ENCODE results near the gene CAMK2G. TPM values are rescaled to one million over a fixed set of nuclear protein-coding genes. Genes with fewer than 3 reads are reported as not detected.
A peak's percentile ranks its signal among the peaks of the same experiment; 100 is the strongest.

Gene CAMK2G
- total and polyA plus RNA-seq, 7 donors, result 14.4 to 221 (median 153) TPM

DNA sequence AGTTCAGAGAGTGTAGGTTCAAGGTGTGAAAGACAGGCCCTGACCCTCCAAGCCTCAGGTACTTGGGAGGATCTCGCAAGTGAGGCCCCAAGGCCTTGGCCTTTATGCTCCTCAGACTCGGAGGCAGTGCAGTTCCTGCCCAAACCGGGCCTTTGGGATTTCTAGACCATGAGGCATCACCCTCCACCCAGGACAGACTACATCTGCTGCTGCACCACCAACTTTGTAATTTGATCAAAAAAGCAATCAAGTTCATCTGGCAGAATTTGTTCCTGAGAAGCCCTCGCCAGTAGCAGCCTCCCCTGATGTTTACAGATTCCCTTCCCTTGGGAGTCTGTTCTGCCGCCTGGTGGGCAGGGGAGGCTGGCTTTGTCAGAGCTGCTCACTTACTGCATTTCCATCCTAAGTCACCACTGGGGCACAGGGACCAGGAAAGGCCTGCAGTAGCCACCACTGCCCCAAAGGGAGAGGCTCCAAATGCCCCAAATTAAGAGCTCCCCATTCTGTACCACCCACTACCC is 2.1 kb downstream of the CAMK2G start:
- peak overlapping the region; percentile 89 to 99 (median 94) for H3K4me3 ChIP-seq
- intact Hi-C loops (cut with DNase I), result no loop called here
- peaks cover 0 to 80% (median 69%) of the 10 kb centered on the region in 4 donors for H3K4me1 ChIP-seq
- WGBS, 2 donors, result 18 to 57% methylated on average over 5 of the region's 5 CpGs
- peaks cover 0 to 32% (median 5%) of the 10 kb centered on the region in 4 donors for H3K36me3 ChIP-seq
- DNase-seq, result peak; percentile 80
- peak overlapping the region; percentile 84 to 94 (median 92) for H3K27ac ChIP-seq
- H3K9me3 ChIP-seq, result no peaks in the 10 kb centered on the region
- no peak for TF ChIP-seq POLR2A (IDR thresholded peaks at IDR 0.05)
- TF ChIP-seq, protein P1, sequence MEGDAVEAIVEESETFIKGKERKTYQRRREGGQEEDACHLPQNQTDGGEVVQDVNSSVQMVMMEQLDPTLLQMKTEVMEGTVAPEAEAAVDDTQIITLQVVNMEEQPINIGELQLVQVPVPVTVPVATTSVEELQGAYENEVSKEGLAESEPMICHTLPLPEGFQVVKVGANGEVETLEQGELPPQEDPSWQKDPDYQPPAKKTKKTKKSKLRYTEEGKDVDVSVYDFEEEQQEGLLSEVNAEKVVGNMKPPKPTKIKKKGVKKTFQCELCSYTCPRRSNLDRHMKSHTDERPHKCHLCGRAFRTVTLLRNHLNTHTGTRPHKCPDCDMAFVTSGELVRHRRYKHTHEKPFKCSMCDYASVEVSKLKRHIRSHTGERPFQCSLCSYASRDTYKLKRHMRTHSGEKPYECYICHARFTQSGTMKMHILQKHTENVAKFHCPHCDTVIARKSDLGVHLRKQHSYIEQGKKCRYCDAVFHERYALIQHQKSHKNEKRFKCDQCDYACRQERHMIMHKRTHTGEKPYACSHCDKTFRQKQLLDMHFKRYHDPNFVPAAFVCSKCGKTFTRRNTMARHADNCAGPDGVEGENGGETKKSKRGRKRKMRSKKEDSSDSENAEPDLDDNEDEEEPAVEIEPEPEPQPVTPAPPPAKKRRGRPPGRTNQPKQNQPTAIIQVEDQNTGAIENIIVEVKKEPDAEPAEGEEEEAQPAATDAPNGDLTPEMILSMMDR (IDR thresholded peaks at IDR 0.05), result peak; percentile 44 to 73 (median 52)
- no peak for TF ChIP-seq EP300 (IDR thresholded peaks at IDR 0.05)
- TF ChIP-seq POLR2AphosphoS5 (IDR thresholded peaks at IDR 0.05), result peak in 2 of 4 donors; percentile 41 to 45
- H3K27me3 ChIP-seq, result no peaks in the 10 kb centered on the region

DNA sequence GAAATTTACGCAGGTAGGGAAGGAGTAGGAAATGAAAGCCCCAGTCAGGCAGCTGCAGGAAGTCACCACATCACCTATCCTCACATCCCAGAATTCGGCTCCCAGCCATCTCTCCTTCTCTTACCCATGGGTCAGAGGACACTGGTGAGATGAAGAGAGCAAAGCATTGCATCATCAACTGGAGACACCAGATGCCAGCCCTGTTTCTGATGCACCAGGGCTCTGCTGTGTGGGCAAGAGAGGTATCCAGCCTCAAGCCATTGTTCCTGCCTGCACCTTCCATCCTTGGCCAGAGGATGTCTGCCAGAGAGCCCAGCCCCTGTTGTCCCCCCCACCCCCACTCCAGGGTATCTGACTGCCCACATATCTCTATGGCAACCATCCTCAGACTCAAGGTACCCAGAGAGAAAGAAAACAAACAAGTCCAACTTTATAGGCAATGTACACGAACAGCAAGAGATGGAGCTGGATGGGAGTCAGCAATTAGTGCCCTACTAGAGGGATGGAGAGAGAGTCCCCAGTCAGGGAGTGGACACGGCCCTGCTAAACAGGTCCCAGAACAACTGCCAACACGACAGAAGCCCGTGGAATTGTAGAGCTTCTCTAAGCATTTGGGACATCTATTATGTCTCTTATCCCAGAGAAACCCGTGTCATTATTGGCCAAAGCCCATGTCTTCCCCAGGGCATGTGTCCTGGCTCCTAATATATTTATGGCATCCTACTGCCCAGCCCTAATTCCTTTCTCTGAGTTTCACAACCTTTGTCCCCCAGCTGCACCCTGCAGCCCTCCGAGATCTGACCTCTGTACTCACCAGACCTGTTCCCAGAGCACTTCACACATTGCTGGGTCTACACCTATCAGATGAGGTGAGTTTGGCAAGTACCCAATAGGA is 2.8 kb downstream of the CAMK2G start:
- intact Hi-C loops (cut with DNase I), result no loop called here
- peak overlapping the region in 3 of 4 donors; percentile 92 to 99 (median 97) for H3K4me3 ChIP-seq
- peaks cover 0 to 80% (median 76%) of the 10 kb centered on the region in 4 donors for H3K4me1 ChIP-seq
- WGBS, 2 donors, result 31 to 72% methylated on average over 8 of the region's 8 CpGs
- no peak for DNase-seq
- no peaks in the 10 kb centered on the region for H3K27me3 ChIP-seq
- H3K36me3 ChIP-seq, result peaks cover 0 to 32% (median 5%) of the 10 kb centered on the region in 4 donors
- no peak for TF ChIP-seq POLR2A (IDR thresholded peaks at IDR 0.05)
- TF ChIP-seq, protein P1 (IDR thresholded peaks at IDR 0.05), result no peak
- no peak for TF ChIP-seq POLR2AphosphoS5 (IDR thresholded peaks at IDR 0.05)
- no peak for TF ChIP-seq EP300 (IDR thresholded peaks at IDR 0.05)
- H3K27ac ChIP-seq, result peak overlapping the region; percentile 84 to 94 (median 92)
- H3K9me3 ChIP-seq, result no peaks in the 10 kb centered on the region

DNA sequence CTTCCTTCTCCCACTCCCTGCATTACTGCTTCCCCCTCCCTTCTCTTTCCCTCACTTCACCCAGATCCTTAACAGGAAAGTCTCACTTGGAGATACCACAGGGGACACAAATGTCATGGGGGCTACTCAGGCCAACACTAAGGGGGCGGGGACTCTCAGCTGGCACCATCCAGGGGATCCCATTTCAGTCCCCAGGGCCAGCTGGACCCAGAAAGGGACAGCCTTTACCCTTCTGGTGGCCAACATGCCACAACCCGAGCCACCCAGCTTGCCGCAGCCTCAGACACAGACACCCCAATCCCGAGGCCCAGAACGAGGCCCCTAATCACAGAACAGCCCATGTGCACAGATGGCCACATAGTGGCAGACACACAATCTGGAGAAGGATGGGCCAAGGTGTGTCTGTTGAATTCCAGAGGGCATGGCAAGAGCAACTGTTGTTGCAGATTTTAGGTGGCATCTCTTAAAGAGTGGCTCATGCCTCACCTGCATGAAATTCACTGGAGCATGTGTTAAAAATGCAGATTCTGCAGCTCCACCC is 5.6 kb downstream of the CAMK2G start:
- no peak for DNase-seq
- Histone ChIP-seq H3K27me3 (no peaks in the 10 kb centered on the region), H3K9me3 (no peaks in the 10 kb centered on the region), H3K27ac (peak overlapping the region; percentile 84 to 94 (median 92)), H3K36me3 (peaks cover 0 to 47% (median 14%) of the 10 kb centered on the region in 4 donors), H3K4me1 (peaks cover 0 to 96% (median 95%) of the 10 kb centered on the region in 4 donors), H3K4me3 (no peak overlapping the region)
- intact Hi-C loops (cut with DNase I), result no loop called here
- WGBS, 2 donors, result 90 to 92% methylated on average over 5 of the region's 5 CpGs
- TF ChIP-seq POLR2AphosphoS5 (IDR thresholded peaks at IDR 0.05) (no peak), POLR2A (IDR thresholded peaks at IDR 0.05) (no peak), EP300 (IDR thresholded peaks at IDR 0.05) (no peak)
- TF ChIP-seq, protein P1 (IDR thresholded peaks at IDR 0.05), result no peak

DNA sequence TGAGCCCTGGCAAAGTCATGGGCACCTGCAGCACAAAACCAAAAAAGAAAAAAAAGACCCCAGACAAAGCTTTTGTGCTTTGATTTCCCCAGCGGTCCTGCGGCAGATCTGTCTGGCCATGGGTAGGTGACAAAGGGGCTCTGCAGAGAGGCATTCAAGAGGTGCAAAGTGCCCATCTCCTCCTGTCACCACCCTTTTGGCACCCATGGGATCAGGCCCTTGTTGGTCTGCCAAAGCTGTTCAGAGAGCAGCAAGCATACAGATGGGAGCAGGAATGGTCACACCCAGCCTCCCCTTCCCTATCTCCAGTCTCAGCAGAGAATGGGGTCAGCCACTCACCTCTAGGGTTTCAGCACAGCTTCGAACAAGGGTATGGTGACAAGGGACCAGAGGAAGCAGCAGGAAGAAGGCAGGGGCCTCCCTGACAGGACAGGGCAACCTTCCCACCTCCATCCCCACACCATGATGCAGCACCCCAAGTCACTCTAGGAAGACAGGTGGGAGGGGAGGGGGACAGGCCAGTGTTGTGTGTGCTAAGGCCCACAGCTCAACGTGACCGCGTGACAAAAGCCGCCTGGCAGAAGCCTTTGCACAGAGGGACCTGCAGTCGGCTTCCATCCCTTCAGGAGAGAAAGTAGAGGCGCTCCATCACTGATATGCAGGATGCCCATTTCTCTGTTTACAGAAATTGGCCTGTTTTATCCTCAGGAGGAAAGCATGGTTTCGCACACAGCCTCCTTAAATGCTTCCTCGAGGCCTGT is 6.3 kb downstream of the CAMK2G start:
- peak overlapping the region in 1 of 4 donors; percentile 12 for H3K4me3 ChIP-seq
- H3K9me3 ChIP-seq, result no peaks in the 10 kb centered on the region
- H3K27me3 ChIP-seq, result no peaks in the 10 kb centered on the region
- peaks cover 0 to 99% (median 99%) of the 10 kb centered on the region in 4 donors for H3K4me1 ChIP-seq
- peaks cover 0 to 47% (median 18%) of the 10 kb centered on the region in 4 donors for H3K36me3 ChIP-seq
- TF ChIP-seq, protein P1 (IDR thresholded peaks at IDR 0.05), result no peak
- TF ChIP-seq POLR2AphosphoS5 (IDR thresholded peaks at IDR 0.05), result no peak
- H3K27ac ChIP-seq, result peak overlapping the region; percentile 84 to 94 (median 92)
- DNase-seq, result no peak
- WGBS, 2 donors, result 90 to 93% methylated on average over 11 of the region's 11 CpGs
- intact Hi-C loops (cut with DNase I), result no loop called here
